GM12892 (cell line): ENCODE data around the gene GLIS1.

ENCODE experiments used
- DNase-seq: peaks from one replicate; pipeline ENCODE4 v3.0.0; 2011; ENCODE audit not compliant: insufficient read length
- FAIRE-seq: peaks from 2 replicates; lab custom pipeline; 2011; peaks lifted over from hg19 to GRCh38; lab: Jason Lieb, UNC
- POLR2A ChIP-seq: IDR thresholded peaks from 2 replicates; pipeline ENCODE4 v1.6.1; 2011; ENCODE audit warnings: low read depth, low read length, control low read depth
- POLR2AphosphoS5 ChIP-seq: IDR thresholded peaks from 2 replicates; pipeline ENCODE4 v1.6.1; 2011; ENCODE audit warnings: low read depth, low read length, control low read depth
- TAF1 ChIP-seq: IDR thresholded peaks from 2 replicates; pipeline ENCODE4 v1.6.1; 2011; ENCODE audit warnings: low read depth, mild to moderate bottlenecking, control low read depth, low read length, borderline replicate concordance

Gene GLIS1

GRCh38 chr1:53726009-53726600 is 12.9 kb downstream of the GLIS1 start:
- no peak for TF ChIP-seq POLR2AphosphoS5
- TF ChIP-seq POLR2A, result no peak
- TF ChIP-seq TAF1, result no peak
- FAIRE-seq, result no peak
- no peak for DNase-seq

DNA sequence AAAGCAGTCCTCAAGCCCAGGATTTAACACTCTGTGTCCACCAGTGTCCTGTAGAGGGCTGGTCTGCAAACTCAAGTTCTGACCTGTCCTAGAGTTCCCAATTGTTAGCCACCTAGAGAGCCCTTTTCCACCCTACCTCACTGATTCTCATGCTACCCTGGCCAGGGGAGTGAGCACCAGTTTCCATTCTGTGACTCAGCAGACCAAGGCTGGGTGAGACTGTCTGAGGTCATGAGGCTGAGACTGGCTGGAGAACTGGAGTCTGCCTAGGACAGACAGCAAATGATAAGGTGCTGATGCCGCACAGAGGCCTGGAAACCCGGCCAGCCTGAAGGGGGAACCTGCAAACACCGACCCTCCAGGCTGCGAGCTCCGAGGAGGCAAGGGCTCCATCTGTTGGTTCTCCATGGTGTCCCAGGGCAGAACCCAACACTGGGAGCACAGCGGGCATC is 13.7 kb downstream of the GLIS1 start:
- TF ChIP-seq POLR2A, result no peak
- no peak for TF ChIP-seq POLR2AphosphoS5
- TF ChIP-seq TAF1, result no peak
- no peak for DNase-seq
- FAIRE-seq, result no peak

DNA sequence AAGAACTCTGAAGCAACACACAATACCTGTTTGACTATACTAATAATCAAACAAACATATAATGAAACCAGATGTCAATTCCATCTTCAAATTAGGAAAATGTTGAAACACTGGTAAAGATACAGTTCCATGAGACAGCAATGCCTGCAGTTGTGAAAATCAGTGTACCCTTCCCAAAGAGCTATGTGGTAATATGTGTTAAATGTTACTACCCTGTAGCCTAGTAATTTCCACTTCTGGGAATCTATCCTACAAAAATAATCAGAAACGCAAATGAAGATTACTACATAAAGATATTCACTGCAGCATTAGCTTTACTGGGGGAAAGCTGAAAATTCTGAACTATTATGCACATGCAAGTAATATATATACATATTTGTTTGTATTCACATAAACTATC is 16.9 kb downstream of the GLIS1 start:
- DNase-seq (no peak), FAIRE-seq (no peak)
- TF ChIP-seq TAF1 (no peak), POLR2AphosphoS5 (no peak), POLR2A (no peak)

DNA sequence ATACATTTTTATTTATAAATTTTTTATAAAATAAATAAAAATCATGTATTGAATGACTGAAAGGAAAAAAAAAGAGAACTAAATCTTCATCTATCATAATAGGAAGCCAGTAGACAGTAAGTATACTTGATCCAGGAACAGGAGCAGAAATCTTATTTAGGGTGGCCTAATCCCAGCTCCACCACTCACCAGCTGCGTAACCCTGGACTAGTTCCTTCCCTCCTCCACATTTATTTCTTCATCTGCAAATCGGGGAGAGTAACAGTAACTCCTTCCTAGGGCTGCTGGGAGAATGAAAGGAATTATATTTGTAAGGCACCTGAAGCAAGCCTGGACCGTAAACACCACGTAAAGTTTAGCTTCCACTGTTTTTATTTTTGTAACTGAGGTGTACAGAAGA is 17.9 kb downstream of the GLIS1 start:
- TF ChIP-seq POLR2A (no peak), POLR2AphosphoS5 (no peak), TAF1 (no peak)
- no peak for FAIRE-seq
- no peak for DNase-seq

DNA sequence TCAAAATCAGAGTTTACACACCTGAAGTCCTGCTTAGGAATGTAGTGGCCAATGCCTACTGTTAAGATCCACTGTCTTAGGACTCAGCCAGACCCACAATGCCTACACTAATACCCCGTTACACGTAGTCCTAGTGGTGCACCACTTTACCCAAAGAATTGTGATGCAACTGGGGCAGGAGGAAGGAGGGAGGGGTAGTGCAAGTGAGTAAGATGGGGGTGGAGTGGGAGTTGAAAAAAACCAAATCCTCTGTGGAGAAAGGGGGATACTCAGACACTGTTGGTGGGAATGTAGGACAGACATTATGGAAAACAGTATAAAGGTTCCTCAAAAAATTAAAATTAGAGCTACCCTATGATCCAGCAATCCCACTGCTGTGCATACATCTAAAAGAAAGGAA is 19.5 kb downstream of the GLIS1 start:
- FAIRE-seq (no peak), DNase-seq (no peak)
- TF ChIP-seq POLR2A (no peak), TAF1 (no peak)

GRCh38 chr1:53718443-53718842 is 20.5 kb downstream of the GLIS1 start:
- no peak for FAIRE-seq
- TF ChIP-seq TAF1, result no peak
- no peak for TF ChIP-seq POLR2A
- TF ChIP-seq POLR2AphosphoS5, result no peak

GRCh38 chr1:53717025-53717804 is 21.7 kb downstream of the GLIS1 start:
- no peak for DNase-seq
- FAIRE-seq, result no peak
- TF ChIP-seq TAF1, result no peak
- TF ChIP-seq POLR2A, result no peak
- no peak for TF ChIP-seq POLR2AphosphoS5

More at GRCh38 chr1:53718443-53718842, 20.5 kb downstream of the GLIS1 start:
- no peak for DNase-seq

DNA sequence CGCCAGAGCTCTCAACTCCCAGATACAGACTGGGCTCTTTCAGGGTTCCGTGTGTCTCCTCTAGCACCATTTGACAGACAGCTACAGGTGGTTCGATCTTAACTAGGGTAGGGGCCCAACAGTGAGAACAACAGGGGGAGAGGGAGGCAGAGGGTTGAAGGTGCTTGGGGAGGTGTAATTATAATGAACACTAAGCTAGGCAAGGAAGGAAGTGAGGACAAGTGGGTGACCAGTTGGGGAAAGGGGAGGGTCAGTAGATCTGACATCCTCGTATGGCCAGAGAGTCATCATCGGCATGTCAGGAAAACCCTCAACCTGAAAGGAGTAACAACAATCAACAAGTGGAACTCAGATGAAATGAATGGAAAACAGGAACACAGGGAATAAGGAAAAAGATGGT is 22.8 kb downstream of the GLIS1 start:
- no peak for TF ChIP-seq POLR2AphosphoS5
- no peak for TF ChIP-seq POLR2A
- TF ChIP-seq TAF1, result no peak
- FAIRE-seq (no peak), DNase-seq (no peak)

DNA sequence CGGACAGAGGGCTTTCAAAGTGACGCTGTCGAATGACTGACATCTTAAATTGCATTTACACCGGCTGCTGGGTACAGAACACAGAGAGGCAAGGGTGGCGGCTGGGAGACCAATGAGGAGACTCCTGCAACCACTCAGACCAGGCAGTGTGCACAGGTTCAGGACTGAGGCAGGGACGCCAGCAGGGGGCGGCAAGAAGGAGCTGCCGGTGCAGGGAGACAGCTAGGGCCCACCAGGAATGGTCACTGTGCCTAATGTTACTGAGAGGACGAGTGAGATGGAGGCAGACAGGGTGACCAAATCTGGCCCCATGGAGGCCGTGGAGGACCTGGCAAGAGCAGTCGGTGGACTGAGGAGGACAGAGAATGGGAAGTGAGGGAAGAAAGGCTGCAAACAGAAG is 23.5 kb downstream of the GLIS1 start:
- FAIRE-seq, result peak; percentile 44

GRCh38 chr1:53712276-53712675 is 26.7 kb downstream of the GLIS1 start:
- DNase-seq, result no peak
- no peak for FAIRE-seq

More for the DNA sequence above, 23.5 kb downstream of the GLIS1 start:
- DNase-seq, result no peak
- TF ChIP-seq TAF1 (no peak), POLR2A (no peak), POLR2AphosphoS5 (no peak)

DNA sequence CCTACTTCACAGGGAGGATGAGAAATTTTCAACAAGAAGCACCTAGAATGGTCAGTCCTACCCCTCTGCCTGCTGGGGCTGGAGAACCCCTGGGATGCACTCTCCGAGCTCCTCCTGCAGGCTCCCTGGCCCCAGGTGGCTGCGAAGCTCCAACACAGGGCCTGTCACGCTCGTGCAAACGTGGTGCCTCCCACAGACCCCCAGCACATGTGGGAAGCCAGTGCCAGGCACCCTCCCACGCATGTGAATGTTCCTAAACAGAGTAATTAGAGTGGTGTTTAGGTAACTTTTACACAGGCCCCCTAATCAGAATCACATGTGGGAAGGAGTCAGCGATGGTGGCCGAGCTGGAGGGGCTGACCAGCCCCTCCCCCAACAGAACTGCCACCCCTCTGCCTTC is 28.4 kb downstream of the GLIS1 start:
- TF ChIP-seq TAF1 (no peak), POLR2A (no peak), POLR2AphosphoS5 (no peak)
- DNase-seq (no peak), FAIRE-seq (no peak)

More at GRCh38 chr1:53712276-53712675, 26.7 kb downstream of the GLIS1 start:
- TF ChIP-seq POLR2AphosphoS5, result no peak
- TF ChIP-seq POLR2A, result no peak
- TF ChIP-seq TAF1, result no peak

GRCh38 chr1:53708687-53709086 is 30.3 kb downstream of the GLIS1 start:
- TF ChIP-seq POLR2AphosphoS5 (no peak), TAF1 (no peak), POLR2A (no peak)
- DNase-seq, result no peak
- no peak for FAIRE-seq
